SK-N-SH (cell line): ENCODE results near the gene OR52E6.

ENCODE experiments used
- CHD2 ChIP-seq: fragments of 150-350 bp; IDR thresholded peaks from 2 replicates; pipeline ENCODE4 v1.6.1; 2018; ENCODE audit warnings: low read length; ENCODE audit not compliant: partially characterized antibody
- FOXM1 ChIP-seq: IDR thresholded peaks from 2 replicates; pipeline ENCODE4 v1.4.0; 2012; ENCODE audit warnings: low read depth, mild to moderate bottlenecking
- JUND ChIP-seq: IDR thresholded peaks from 2 replicates; pipeline ENCODE4 v1.4.0; 2012
- MXI1 ChIP-seq: IDR thresholded peaks from 2 replicates; pipeline ENCODE4 v1.6.1; 2012; ENCODE audit warnings: mild to moderate bottlenecking, low read depth, low read length, improper control_type of control experiment
- NRF1 ChIP-seq: IDR thresholded peaks from 2 replicates; pipeline ENCODE4 v1.6.1; 2012; ENCODE audit warnings: low read depth, mild to moderate bottlenecking, low read length
- POLR2AphosphoS5 ChIP-seq: IDR thresholded peaks from 2 replicates; pipeline ENCODE4 v1.6.1; 2012; ENCODE audit warnings: low read depth, low read length
- RFX5 ChIP-seq: IDR thresholded peaks from 2 replicates; pipeline ENCODE4 v1.6.1; 2012; ENCODE audit warnings: mild to moderate bottlenecking, improper control_type of control experiment, low read length
- SIN3A ChIP-seq: IDR thresholded peaks from 2 replicates; pipeline ENCODE4 v1.6.1; 2012; ENCODE audit warnings: low read depth, mild to moderate bottlenecking, low read length, moderate library complexity, borderline replicate concordance
- TAF1 ChIP-seq: IDR thresholded peaks from 2 replicates; pipeline ENCODE4 v1.6.1; 2012; ENCODE audit warnings: low read depth, mild to moderate bottlenecking, low read length, moderate library complexity, borderline replicate concordance
- YY1 ChIP-seq: IDR thresholded peaks from 2 replicates; pipeline ENCODE4 v1.4.0; 2012; ENCODE audit warnings: low read depth, mild to moderate bottlenecking
- TF ChIP-seq, protein P1 (sequence below): fragments of 200-600 bp; sonication (generic); IDR thresholded peaks from 2 replicates; pipeline ENCODE4 v1.6.1; 2017; ENCODE audit warnings: antibody characterized with exemption, mild to moderate bottlenecking, moderate library complexity
- TF ChIP-seq, protein P2 (sequence below): IDR thresholded peaks from 2 replicates; pipeline ENCODE4 v1.4.0; 2012; ENCODE audit warnings: low read depth
- TF ChIP-seq, protein P3 (sequence below): fragments of 150-350 bp; IDR thresholded peaks from 2 replicates; pipeline ENCODE4 v1.6.1; 2016; ENCODE audit warnings: mild to moderate bottlenecking, low read depth, low read length

- TF ChIP-seq, protein P1, sequence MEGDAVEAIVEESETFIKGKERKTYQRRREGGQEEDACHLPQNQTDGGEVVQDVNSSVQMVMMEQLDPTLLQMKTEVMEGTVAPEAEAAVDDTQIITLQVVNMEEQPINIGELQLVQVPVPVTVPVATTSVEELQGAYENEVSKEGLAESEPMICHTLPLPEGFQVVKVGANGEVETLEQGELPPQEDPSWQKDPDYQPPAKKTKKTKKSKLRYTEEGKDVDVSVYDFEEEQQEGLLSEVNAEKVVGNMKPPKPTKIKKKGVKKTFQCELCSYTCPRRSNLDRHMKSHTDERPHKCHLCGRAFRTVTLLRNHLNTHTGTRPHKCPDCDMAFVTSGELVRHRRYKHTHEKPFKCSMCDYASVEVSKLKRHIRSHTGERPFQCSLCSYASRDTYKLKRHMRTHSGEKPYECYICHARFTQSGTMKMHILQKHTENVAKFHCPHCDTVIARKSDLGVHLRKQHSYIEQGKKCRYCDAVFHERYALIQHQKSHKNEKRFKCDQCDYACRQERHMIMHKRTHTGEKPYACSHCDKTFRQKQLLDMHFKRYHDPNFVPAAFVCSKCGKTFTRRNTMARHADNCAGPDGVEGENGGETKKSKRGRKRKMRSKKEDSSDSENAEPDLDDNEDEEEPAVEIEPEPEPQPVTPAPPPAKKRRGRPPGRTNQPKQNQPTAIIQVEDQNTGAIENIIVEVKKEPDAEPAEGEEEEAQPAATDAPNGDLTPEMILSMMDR, result no peak
- no peak for TF ChIP-seq TAF1
- no peak for TF ChIP-seq NRF1
- no peak for TF ChIP-seq POLR2AphosphoS5
- TF ChIP-seq, protein P2, sequence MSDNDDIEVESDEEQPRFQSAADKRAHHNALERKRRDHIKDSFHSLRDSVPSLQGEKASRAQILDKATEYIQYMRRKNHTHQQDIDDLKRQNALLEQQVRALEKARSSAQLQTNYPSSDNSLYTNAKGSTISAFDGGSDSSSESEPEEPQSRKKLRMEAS, result no peak
- TF ChIP-seq YY1, result no peak
- TF ChIP-seq SIN3A, result no peak
- TF ChIP-seq FOXM1, result no peak
- TF ChIP-seq, protein P3, sequence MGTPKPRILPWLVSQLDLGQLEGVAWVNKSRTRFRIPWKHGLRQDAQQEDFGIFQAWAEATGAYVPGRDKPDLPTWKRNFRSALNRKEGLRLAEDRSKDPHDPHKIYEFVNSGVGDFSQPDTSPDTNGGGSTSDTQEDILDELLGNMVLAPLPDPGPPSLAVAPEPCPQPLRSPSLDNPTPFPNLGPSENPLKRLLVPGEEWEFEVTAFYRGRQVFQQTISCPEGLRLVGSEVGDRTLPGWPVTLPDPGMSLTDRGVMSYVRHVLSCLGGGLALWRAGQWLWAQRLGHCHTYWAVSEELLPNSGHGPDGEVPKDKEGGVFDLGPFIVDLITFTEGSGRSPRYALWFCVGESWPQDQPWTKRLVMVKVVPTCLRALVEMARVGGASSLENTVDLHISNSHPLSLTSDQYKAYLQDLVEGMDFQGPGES, result no peak
- no peak for TF ChIP-seq RFX5
- TF ChIP-seq JUND, result no peak
- no peak for TF ChIP-seq CHD2
- TF ChIP-seq MXI1, result no peak
These were observed 38.6 kb upstream of the OR52E6 start, which contains the start of gene OR52E4 for GRCh38 chr11:5880329-5880728.
